Coronary artery (tissue), 2 donors: Measurements from ENCODE around the gene TAL1.

Experiments used
- DNase-seq: peaks from one replicate; pipeline ENCODE4 v3.0.0-alpha.2; 2017; ENCODE audit warnings: low spot score
- H3K27ac ChIP-seq, 2 donors: fragments of 200-600 bp; sonication (generic); one replicate each; pipeline ENCODE4 v1.5.1; 2016 to 2019
- H3K4me3 ChIP-seq: fragments of 200-600 bp; sonication (generic); 2 replicates; pipeline ENCODE4 v1.5.1; 2016; ENCODE audit warnings: mild to moderate bottlenecking, moderate library complexity
- TF ChIP-seq, protein P1 (sequence below): fragments of 200-600 bp; sonication (generic); IDR thresholded peaks from one replicate; pipeline ENCODE4 v1.5.1; 2019; ENCODE audit warnings: antibody characterized with exemption

The TAL1 gene

GRCh38 chr1:47252369-47252768 is 20.3 kb upstream of the TAL1 start:
- no peak for DNase-seq
- TF ChIP-seq, protein P1, sequence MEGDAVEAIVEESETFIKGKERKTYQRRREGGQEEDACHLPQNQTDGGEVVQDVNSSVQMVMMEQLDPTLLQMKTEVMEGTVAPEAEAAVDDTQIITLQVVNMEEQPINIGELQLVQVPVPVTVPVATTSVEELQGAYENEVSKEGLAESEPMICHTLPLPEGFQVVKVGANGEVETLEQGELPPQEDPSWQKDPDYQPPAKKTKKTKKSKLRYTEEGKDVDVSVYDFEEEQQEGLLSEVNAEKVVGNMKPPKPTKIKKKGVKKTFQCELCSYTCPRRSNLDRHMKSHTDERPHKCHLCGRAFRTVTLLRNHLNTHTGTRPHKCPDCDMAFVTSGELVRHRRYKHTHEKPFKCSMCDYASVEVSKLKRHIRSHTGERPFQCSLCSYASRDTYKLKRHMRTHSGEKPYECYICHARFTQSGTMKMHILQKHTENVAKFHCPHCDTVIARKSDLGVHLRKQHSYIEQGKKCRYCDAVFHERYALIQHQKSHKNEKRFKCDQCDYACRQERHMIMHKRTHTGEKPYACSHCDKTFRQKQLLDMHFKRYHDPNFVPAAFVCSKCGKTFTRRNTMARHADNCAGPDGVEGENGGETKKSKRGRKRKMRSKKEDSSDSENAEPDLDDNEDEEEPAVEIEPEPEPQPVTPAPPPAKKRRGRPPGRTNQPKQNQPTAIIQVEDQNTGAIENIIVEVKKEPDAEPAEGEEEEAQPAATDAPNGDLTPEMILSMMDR: no peak
- no peak overlapping the region for H3K4me3 ChIP-seq
- H3K27ac ChIP-seq: no peak overlapping the region

- no peak for DNase-seq
- Histone ChIP-seq H3K4me3 (no peak overlapping the region), H3K27ac (no peak overlapping the region)
- TF ChIP-seq, protein P1: no peak
Observed at GRCh38 chr1:47249755-47250154, 17.7 kb upstream of the TAL1 start.

- no peak for DNase-seq
Observed at GRCh38 chr1:47244339-47244862, 12.4 kb upstream of the TAL1 start.

DNA sequence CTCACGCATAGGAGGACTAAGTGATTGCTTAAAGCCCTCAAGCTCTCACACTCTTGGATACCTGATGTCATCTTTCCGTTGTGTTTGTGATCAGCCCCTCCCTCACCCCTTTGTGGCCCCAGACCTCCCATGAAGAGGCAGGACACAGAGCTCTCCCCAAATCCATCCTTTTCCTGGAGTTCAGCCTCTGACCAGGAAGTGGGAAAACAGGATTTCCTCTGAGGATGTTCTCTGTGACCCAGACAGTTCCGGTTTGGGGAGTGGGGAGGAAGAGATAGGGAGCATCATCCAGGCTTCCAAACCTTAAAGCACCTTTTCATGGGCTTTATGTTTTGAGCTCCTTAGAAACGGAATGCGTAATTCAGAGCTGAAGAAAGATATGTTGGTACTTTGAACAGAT is 11.9 kb upstream of the TAL1 start:
- Histone ChIP-seq H3K27ac (no peak overlapping the region), H3K4me3 (no peak overlapping the region)
- DNase-seq: no peak
- TF ChIP-seq, protein P1: no peak

More at GRCh38 chr1:47244339-47244862, 12.4 kb upstream of the TAL1 start:
- TF ChIP-seq, protein P1: no peak
- H3K27ac ChIP-seq: no peak overlapping the region
- H3K4me3 ChIP-seq: no peak overlapping the region

GRCh38 chr1:47241114-47242113 is 9.4 kb upstream of the TAL1 start:
- Histone ChIP-seq H3K27ac (no peak overlapping the region), H3K4me3 (no peak overlapping the region)
- DNase-seq: no peak
- TF ChIP-seq, protein P1: no peak

GRCh38 chr1:47238935-47239592 is 7.0 kb upstream of the TAL1 start:
- TF ChIP-seq, protein P1: no peak
- no peak for DNase-seq
- Histone ChIP-seq H3K27ac (no peak overlapping the region), H3K4me3 (no peak overlapping the region)
